Activated T-cell treated with anti-CD3 and anti-CD28 coated beads for 1 hour (primary cell): Measurements from ENCODE around the gene IRF6.
"Not testable (repeated sequence)": the region's sequence is repeated elsewhere in the genome, so short reads cannot be mapped to it uniquely, and the experiment has no call there.

Experiments
- DNase-seq: peaks from one replicate; pipeline ENCODE4 v3.0.0-alpha.2; 2020; ENCODE audit warnings: low read depth

The IRF6 gene

DNA sequence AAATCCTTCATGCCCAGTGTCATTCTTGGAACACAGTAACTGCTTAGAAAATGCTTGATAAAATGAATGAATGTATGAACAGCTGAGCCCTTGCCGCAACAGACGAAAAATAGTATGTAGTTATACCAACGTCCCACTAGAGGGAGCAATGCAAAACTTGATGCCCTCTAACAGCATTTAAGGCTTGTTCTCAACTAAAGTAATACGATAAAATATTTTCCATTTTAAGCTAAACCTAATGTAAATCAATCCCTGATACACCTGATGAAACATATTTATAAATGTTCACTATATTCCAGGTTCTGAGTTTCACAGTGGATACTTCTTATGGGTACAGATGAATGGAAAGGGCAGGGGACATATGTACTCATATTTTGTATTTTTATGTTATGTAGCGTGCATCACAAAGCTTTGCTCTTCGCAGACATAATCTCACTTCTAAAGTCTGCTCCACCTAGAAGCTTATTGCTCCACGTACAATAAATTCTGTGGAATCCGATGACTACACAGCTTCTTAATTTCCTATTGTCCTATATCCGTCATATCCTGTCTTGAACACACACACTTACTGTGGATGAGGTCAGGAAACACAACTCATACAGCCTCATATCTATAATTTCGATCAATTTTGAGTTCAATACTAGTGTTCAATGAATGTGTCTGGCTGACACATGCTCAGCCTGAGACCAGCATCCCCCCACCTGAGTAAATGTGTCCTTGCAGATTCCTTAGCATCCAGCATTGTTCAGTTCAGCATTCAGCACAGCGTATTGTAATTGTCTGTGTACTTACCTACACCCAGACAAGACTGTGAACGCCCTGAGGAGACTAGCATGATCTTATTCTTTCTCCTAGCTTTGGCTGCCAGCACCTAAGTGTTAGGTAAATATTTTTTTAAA is 17.4 kb upstream of the IRF6 start:
- DNase-seq: no peak

- DNase-seq: no peak
Observed at GRCh38 chr1:209822706-209823105, 16.8 kb upstream of the IRF6 start.

- no peak for DNase-seq
Observed at GRCh38 chr1:209820986-209821385, 15.0 kb upstream of the IRF6 start.

DNA sequence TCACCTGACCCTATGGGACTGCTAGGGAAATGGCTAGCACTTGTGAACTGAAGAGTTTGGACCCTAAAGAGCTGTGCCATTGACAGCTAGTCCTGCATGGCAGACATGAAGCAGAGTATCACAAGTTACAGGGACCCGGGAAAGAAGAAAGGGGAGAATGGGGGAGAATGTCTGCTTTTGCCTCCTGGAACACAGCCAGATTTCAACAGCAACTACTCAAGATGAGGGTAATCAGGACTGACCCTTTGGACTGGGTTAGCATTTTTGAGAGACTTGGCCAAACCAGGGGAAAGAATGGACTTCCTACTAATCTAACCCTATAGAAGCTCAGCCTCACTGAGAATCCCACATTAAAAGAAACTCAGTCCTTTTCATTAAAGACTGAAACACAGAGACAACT is 13.1 kb upstream of the IRF6 start:
- no peak for DNase-seq

- no peak for DNase-seq
Observed at GRCh38 chr1:209817691-209818090, 11.7 kb upstream of the IRF6 start.

DNA sequence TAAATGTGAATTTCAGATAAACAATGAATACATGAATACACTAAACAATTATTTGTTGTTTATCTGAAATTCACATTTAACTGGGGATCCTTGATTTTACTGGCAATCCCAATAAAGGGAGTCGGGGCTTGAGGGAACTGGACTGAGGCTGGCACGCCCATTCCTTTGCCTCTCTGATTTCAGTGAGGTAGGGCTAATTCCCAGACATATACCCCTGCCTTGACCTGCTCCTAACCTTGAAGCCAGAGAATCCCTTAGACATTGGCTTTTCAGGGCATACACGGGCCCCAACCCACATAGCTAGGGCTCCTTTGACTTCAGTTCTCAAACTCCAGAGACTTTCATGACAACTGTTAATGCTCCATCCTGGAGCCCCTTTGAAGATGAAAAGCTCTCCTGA is 11.0 kb upstream of the IRF6 start:
- no peak for DNase-seq

DNA sequence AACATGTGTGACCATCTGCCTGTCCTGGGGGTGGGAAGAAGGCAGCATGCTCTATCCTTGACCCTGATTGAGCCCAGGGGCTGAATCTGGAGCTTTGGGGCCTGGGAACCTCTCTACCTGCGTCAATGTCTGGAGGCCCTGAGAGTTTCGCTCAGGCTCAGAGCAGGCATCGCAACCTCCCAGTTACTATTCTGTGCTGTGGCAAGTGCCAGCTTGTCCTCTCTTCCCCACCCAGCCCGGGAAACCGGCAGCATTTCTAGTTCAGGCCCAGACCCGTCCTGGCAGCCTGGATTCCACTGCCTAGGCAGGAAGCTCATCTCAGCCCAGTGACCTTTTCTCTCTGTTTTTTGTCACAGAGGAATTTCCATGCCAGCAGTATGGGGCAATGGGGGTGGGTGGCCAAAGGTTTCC is 10.0 kb upstream of the IRF6 start:
- no peak for DNase-seq

- DNase-seq: no peak
Observed at GRCh38 chr1:209815490-209815889, 9.5 kb upstream of the IRF6 start.

DNA sequence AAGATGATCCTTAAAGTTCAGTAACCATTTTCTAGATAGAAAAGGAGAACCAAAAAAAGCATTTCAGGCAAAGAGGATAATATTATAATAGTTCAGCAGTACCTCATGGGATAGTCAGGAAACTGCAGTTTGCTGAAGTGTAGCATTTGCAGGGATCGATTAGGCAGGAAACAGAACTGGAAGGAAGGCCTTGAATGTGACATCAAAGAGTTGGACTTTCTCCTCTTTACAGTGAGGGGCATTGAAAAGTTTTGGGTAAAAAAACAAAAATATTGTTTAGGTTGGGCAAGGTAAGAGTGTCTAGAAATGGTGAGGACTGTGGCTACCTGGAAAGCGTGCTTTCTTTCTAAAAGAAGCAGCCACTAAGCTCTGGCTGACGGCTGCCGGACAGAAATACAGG is 8.0 kb upstream of the IRF6 start:
- no peak for DNase-seq

GRCh38 chr1:209810783-209811182 is 4.8 kb upstream of the IRF6 start:
- no peak for DNase-seq

DNA sequence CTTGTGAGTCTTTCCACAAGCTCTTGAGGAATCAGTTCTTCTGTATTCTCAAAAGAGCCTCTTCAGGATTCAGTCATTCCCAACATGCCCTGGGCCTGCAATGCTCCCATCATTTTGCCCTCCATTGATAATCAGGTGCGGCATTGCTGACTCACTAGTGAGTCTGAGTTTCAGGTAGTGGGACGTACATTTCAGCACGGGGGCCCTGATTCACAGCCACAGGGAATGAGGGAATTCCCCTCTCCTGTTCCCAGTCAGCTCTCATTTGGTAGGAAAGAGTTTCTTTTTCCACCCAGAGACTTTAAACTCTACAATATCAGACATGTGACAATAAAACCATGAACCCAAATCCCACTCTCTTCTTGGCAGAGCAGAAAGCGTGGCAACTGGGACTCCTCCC is 3.7 kb upstream of the IRF6 start:
- no peak for DNase-seq

GRCh38 chr1:209808059-209808581 is 2.2 kb upstream of the IRF6 start:
- DNase-seq: no peak

DNA sequence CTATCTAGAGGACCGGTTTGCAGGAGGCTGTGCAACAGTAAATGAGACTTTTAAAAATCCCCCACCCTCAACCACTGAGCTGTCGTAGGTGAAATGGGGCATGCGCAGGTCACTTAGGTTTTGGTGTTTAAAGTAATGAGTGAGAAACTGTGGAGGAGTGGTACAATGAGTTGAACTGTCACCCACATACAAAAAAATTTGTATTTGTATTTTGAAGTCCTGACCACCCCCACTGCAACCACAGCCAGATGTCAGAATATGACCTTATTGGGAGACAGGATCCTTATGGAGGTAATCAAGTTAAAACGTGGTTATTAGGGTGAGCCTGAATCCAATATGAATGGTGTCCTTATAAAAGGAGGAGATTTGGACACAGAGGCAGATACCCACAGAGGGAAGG is 1.6 kb upstream of the IRF6 start:
- DNase-seq: no peak

DNA sequence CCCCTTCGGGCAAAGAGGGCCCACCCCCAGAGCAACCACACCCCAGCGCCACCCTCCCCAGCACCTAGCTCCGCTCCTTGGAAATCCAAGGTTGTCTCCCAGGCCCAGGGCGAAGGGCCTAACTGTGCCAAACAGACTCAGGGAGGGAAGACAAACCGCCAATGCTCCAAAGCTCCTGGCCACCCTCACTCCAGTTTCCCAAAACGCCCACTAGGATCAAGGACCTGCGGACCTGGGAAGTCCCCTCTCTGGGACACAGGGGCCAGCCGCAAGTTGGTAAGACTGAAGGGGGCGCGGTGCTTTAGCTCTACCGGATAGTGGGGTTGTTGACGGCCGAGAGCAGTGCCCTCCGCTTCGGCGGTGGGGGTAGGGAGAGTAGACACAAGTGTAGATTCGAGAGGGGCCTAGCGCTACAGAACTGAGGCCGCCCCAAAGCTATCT is 581 bp downstream of the IRF6 start:
- no peak for DNase-seq

GRCh38 chr1:209803568-209803967 is 2.4 kb downstream of the IRF6 start:
- DNase-seq: no peak

GRCh38 chr1:209802780-209803152 is 3.2 kb downstream of the IRF6 start:
- DNase-seq: no peak

GRCh38 chr1:209802117-209802779 is 3.7 kb downstream of the IRF6 start:
- no peak for DNase-seq

DNA sequence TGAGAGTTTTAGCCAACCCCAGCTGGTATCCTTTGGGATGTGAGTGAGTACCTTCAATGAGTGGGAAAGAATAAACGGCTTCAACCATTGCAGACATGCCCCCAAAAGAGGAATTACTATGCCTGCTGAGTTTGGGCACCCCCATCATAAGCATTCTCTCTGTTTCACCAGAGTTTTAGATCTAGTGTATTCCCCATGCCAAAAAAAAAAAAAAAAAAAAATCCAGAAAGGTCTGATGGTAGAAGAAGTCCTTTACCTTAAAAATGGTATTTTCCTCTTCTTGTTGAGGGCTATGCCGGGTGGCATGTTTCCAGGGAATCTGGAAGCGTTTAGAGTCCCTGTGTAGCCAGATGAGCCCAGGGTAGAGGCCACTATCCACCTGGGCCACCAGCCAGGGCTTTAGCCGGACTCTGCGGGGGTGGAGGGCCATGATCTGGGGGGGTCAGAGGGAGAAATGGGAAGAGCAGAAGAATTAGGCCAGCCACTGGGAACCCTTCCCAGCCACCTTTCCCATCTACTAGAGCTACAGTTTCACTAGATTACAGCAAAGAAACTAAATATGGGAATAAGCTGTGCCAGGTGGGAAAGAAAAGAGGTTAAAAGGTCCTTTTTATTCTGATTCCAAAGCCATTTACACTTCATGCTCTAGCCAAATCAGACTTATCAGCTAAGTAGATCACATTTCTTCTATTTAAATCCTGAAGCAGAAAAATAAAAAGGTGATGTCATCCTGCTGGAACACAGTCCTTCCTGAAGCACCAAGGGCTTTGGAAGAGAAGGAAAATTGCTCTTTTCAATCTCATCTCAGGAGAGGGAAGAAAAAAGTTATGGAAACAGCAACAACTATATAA is 4.7 kb downstream of the IRF6 start:
- no peak for DNase-seq

GRCh38 chr1:209797978-209798639 is 7.8 kb downstream of the IRF6 start:
- DNase-seq: no peak

DNA sequence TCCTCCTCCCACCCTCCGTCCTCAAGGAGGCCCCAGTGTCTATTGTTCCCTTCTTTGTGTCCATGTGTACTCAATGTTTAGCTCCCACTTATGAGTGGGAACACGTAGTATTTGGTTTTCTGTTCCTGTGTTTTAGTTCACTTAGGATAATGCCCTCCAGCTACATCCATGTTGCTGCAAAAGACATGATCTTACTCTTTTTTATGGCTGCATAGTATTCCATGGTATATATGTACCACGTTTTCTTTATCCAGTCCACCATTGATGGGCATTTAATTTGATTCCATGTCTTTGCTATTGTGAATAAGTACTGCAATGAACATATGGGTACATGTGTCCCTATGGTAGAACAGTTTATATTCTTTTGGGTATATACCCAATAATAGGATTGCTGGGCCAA is 12.2 kb downstream of the IRF6 start:
- DNase-seq: not testable (repeated sequence)

DNA sequence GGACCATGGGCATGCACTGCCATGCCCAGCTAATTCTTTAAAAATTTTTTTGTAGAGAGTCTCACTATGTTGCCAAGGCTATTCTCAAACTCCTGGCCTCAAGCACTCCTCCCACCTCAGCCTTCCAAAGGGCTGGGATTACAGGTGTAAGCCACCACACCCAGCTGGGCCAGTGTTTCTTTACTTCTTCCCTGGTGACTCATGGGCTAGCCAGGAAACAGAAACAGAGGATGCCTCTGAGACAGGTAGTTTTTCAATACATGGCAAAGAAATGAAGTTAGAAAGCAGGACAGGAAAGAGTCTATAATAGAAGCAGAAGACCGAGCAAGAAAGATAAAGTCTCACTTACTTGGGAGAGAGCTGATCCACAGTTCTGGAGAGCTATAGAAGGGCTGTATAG is 14.0 kb downstream of the IRF6 start:
- no peak for DNase-seq
